CMK (cell line): ENCODE results near the gene SLC10A7.

Experiments used
- DNase-seq: peaks from one replicate; pipeline ENCODE4 v3.0.0-alpha.2; 2010; ENCODE audit warnings: low read depth

Gene SLC10A7

DNA sequence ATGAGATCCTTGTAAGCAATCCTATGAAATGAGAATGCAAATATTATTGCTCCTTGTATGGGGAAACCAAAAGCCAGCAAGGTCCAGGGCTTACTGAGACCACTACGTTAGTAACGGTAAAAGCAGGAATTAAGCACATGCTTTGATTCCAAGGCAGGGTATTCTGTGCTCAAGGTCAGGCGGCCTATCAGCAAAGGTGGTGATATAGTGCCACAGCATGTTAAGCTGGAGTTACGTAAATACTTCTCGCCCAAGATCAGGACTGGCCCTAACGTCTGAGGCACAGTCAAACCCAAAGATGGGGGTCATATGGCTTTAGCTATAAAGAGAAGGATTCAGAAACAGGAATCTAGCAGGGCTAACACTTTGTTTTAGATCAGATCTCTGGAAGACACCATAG is 27.6 kb downstream of the SLC10A7 start:
- DNase-seq: no peak

DNA sequence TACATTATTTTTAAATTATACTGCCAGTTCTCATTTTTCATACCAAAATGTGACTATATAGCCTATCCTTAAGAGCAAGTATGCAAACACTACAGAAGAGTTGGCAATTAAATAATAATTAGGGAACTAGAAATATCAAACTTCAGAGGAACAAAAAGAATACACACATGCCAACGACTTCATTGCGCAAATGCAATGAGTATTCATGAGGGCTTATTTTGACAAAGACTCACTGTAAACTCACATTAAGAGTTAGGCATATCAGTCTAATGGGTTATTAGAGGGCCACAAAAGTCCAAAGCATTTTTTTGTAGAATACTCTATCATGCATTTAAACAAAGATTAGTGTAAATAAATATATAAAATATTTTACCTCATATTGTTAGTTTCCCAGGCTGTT is 31.6 kb downstream of the SLC10A7 start:
- DNase-seq: no peak

DNA sequence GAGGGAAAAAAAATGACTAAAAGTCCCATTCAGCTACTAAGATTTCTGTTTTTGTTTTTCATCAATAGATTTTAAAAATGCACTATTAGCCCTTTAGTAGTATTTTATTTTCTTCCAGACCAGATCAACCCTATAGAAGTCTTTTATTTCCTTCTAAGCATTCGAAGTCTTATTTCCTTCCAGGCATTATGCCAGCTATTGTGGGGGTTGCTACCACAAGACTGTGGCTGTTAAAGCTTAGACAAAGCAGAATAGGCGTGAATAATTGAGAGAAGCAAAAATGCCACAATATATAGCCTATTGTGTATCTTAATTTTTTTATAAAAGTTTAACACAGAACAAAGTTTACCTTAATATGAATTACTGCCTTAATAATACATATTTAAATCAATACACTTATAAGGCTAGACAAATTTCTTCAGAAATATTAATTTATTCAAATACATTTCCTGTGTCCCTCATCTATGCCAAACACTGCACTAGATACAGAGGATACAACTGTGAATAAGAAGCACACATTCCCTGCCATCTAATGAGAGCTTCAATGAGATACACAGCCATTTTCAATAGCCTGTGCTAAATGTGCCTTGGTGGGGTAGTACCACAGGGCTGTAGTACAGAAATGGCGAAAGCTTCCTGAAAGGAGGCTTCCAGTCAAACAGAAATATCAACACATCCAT is 33.1 kb downstream of the SLC10A7 start:
- no peak for DNase-seq

DNA sequence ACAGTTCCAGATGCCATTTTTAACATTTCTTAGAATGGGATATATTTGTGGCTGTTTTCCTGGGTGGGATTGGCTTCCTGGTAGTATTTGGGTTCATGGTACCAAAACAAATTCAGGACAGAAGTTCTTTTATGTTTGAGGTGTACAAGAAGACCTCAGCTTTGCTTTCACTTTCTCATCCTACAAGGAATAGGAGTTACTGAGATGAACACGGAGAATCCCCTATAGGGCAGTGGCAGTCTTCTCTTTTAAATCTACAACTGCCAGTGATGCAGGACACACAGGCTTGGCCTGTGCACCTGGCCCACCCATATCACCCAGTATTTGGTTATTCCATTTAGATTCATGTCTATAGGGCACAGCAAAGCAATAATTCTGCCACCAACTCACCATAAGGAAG is 35.2 kb downstream of the SLC10A7 start:
- no peak for DNase-seq

DNA sequence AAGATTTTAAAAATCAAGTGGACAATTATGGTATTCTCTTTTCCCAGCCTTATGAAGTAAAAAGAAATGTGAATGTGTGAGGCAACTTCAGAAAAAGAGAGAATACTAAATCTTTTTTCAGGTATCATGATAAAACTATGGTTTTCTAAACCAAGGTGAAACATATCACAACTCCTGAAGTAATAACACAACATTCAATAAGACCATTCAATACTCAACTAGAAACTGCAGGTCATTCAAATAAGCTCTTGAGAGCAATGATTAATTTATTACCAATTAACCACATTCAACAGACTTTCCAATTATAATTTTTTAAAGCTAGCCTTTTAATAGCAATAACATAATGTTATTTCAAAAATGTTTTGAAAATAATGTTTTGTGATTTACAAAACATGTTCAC is 35.8 kb downstream of the SLC10A7 start:
- DNase-seq: no peak

DNA sequence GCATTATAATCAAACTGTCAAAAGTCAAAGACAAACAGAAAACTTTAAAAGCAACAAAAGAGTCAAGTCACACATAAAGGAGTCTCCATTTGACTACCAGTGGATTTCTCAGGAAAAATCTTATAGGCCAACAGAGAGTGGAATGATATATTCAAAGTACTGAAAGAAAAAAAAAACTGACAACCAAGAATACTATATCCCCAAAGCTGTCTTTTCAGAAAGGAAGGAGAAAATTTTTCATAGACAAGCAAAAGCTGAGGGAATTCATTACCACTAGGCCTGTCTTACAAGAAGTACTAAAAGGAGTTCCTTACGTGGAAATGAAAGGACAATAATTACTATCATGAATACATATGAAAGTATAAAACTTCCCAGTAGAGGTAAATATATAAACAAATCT is 39.0 kb downstream of the SLC10A7 start:
- DNase-seq: no peak

DNA sequence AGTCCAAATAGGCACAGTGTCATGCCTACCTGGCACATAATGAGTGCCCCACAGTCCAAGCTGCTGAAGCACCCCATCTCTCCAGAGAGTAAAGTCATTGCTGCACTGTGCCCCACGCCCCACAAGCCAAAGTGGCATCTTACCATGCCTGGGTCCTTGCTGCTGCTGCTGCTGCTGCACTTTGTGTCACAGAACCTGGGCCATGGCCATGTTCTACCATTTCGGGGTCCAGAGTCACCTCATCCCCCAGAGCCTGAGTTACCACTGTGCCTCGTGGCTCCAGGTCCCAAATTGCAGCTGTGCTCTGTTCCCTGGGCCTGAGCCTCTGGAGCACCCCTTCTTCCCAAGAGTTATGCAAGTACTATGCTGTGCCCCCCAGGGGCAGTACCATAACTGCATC is 40.5 kb downstream of the SLC10A7 start:
- DNase-seq: no peak

DNA sequence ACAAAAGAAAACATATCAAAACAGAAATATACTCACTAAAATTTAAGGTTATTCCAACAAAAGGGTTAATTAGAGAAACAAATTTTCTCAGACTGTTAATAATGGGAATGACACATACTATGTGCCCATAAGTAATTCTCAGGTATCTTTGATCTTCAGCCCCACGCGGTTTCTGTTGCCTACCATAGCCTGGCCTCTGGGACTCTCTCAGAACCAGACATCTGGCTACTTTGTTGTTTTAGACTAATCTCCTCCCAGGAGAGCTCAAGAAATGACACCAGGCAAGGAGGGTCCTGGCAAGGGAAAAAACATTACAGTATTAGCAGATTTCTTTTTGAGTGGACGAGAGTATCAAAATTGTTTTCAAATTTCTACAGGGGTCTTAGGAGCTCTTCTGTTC is 43.7 kb downstream of the SLC10A7 start:
- no peak for DNase-seq

DNA sequence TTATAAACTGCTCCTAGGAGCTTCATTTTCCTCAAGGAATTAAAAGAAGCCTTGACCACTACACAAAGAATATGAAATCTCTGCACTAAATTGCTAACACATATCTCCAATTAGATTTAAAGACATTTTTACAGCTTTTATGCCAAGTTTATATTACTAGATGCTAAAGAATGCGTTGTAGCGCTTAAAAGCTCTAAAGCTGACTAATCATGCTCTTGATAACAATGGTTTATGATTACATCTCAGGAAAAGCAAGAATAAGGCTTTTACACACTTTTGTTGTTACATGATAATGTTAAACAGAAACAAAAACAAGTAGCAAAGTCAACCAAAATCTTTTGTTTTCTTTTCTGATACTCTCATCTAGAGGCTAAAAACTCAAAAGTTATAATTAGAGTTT is 44.7 kb downstream of the SLC10A7 start:
- DNase-seq: no peak

DNA sequence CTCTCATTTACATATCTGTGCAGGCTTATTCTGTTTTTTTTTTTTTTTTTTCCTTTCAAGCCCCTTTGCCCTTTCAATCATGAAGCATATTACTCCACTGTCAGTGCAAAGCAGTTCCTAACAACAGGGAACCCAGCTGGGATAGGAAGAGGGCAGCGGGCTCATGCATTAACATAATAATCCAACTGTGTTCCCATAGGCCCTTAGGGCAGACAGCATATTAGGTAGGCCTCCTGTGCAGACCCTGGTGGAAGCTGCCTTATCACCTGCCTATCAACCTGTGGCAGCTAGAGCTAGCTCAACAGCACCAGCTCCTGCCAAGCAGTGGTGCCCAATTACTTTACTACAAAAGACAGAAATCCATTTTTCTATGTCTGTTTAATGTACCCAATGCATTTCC is 49.3 kb downstream of the SLC10A7 start:
- DNase-seq: no peak

DNA sequence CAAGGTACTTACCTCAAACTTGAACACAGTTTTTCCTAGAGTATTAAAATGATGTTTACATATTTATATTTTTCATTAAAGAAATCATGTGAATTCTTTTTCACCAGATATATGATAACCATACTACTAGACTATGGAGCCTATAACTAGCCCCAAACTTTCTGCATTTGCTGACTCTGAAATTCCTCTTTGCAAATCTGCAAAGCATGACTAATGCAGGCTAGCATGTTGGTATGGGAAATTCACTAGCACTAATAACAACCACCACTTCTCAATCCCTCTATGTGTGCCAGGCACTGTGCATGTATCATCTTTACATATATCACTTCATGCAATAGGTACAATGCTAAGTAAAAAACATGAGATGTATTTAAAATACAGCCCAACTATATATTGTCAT is 51.1 kb downstream of the SLC10A7 start:
- DNase-seq: no peak

DNA sequence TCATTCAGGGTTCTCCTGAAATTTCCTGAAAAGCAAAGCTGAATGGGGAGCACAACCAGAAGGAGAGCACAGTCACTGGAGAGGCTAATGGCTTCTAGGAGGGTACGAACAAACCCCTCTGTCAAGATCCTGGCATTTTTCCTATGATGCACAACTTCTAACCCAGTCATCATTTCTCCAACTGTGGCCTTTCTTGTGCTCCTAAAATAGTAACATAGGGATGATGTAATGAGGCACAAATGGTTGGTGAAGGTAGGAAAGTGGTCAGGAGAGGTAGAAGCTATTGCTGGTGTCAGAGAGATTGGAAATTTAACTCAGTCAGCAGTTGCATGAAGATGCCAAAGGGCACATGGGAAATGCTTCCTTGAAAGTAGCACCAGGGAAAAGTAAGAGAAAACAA is 52.7 kb downstream of the SLC10A7 start:
- DNase-seq: no peak

DNA sequence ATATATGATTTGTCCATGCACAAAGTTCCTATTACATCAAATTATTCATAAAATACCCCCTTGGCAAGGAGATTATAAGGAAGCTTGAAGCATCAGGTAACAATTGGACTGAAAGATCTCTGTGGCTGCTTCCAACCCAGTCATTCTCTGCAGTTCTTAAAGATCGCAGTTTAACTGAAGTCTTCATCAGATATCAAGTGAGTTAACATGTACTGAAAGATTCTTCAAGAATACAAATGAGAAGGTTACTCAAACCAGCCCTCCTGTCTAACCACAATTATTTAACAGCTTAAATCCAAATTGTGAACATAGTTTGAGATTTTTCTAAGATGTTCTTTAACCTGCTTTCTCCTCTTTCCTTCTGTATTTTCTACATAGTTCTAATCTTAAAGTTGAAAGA is 56.1 kb downstream of the SLC10A7 start:
- DNase-seq: no peak

DNA sequence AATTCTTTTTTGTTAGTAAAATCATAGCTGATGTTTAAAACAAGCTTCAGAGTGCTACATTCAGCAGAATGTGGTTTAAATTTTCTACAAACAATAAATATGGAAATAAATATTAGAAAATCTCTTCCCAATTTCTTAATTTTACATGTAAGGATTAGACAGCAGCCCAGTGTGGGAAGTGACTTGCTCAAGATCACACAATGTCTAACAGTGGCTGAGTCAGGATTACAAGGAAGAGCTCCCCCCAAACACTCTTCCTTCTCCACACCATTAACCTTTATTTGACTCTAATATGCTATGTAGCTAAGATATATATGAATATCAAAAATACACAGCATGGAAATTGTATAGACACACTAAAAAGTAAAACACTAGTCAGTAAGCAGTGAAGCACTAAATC is 59.5 kb downstream of the SLC10A7 start:
- DNase-seq: no peak

DNA sequence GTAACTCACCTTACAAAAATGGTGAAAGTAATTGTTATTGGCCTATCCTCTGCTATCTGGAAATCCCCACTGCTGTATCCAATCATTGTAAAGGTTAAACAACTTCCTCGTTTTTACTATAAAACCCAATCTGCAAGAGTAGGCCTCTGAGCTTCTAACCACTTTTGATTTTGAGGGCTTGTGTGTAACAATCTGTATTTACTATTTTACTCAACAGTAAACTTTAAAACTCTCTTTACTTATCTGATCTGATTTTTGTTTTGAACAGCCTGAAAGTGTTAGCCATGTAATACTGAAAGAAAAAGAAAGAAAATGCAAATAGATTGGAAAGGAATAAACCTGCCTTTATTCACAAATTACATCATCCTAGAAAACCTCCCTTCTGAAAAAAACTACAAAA is 63.1 kb downstream of the SLC10A7 start:
- DNase-seq: no peak

DNA sequence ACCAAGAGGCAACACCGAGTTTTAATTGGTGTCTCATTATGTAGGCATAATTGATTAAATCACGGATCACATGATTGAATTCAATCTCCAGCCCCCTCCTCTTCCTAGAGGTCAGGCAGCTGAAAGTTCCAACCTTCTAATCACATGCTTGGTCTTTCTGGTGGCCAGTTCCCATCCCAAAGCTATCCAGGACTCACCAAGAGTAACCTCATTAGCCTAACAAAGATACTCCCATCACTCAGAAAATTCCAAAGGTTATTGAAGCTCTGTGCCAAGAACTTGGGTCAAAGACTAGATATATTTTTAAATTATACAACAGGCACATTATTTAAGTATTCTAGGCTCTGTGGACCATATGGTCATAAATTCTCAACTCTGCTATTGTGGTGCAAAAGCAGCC is 65.1 kb downstream of the SLC10A7 start:
- DNase-seq: no peak

DNA sequence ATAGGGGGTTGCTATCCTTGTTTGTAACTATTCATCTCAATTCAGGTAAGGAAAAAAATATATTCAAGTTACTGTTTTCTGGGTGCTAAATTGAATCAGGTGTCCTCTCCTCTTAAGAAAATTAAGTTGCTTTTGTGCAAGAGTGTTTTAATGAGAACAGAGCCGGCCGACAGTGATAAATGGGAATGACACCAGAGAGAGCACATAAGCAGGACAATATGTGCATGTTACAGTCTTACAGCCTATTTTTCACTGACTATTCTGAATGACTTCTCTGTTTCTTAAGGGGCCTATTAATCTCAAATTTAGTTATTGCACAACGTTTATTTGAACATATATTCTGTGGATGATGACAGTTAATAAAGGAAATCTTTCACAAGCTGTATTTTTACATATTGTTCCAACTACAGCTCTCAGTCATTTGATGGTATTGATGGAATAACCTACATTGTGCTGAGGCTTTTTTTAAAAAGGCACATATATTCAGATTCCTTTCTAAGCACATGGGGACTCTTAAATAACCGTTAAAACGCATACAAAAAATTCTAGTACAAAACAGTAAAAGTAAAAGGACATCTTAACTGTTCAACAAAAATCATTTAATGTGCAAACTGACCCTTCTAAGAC is 68.4 kb downstream of the SLC10A7 start:
- DNase-seq: no peak

DNA sequence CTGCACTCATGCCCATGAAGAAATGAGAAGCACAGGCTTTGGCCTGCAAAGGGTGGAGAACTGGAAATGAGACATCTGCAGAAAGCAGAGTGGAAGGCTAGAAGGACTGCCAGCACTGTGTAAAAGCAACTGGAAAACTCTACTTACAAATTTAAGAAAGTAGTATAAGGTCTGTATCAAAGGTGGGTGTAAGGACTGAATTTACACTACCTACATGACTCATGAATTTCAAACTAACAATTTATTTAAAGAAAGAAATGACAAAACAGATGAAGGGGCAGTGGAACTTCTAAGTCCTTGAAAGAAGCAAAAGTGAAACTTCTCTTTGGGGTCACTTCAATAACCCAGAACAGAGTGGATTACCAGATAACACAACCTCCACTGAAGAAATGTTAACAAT is 71.2 kb downstream of the SLC10A7 start:
- DNase-seq: no peak

DNA sequence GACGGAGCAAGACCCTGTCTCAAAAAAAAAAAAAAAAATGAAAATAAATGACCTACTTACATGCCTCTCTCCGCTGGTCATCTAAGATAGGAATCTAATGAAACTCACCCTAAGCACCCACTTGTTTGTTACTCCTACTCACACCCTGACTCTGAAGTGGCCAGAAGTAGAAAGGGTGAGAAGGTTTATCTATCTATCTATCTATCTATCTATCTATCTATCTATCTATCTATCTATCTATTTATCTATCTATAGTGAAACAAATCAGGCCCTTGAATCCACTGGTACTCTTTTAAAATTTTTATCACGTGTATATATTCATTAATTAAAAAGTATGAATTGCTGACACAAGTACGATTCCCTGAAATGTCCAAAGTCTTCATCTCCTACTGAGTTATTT is 75.2 kb downstream of the SLC10A7 start:
- DNase-seq: no peak

DNA sequence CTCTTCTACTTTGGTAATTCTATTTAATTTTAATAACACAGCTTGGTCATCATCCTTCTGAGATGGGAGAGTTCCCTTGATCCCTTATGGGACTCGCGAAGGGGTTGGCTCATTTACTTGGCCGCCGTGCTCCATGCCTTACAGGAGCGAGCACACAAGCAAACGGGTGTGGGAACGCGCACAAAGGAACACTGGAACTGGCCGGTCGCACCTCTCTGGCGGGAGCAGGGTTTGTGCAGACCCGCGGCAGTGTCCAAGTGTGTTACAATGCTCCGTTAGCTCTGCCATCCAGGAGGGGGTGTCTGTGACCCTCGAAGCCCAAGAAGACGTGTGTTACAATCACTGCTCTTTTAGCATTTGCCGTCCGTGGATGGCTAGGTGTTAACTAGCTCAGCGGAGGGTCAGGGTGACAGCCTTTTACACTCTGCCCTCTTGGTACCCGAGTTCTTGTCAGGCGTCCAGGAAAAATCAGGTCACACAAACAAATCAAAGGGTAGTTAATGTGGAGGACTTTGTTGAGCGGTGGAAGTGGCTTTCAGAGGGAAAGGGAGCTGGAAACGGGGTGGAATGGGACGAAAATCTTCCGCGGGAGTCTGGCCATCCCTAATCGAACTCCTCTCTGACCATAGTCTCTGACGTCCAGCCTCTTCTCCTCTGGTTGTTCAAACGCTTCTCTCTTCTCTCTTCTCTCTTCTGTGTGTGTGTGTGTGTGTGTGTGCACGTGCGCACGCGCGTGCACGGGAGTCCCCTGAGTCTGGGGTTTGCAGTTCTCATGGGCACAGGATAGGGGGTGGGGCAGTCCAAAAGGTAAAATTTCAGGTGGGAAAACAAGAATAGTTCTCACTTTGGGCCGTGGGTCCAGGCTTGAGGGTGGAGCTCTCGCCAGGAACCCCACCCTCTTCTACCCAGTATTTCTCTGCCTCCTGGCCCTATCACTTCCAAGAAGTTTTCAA is 76.3 kb downstream of the SLC10A7 start:
- DNase-seq: no peak

DNA sequence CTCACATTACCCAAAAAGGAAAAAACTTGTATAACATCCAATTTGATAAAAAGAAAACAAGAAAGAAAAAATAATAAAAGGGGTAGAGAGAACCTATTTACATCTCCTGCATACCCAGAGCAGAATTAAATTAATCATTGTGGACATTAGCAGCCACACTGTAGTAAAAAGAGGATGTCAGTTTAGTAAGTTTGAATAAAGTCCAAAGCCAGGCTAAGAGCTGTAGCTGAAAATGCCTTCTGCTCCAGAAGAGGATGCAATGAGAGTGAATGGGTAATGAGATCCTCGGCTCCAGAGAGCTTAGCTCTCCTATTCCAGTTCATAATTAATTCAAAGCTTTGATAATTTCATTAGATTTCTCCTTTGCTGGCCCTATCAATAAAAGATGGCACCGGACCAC is 78.2 kb downstream of the SLC10A7 start:
- no peak for DNase-seq

DNA sequence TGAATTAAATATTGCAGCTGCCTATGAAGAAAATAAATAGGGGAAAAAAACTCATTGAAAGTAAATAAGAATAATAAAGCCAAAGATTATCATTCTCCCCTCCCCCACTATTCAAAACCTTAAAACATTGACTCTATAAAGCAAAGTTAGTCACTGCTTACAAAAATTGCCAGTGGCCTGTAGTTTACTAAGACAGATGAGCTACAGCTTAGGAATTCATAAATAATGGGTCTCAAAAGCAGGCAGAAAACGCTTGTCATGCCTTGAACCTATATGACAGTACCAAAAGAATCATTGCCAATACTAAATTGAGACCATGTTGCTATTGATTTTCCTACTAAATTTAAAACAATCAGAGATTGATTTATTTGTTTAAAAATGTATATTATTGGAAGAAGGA is 78.9 kb downstream of the SLC10A7 start:
- DNase-seq: no peak

DNA sequence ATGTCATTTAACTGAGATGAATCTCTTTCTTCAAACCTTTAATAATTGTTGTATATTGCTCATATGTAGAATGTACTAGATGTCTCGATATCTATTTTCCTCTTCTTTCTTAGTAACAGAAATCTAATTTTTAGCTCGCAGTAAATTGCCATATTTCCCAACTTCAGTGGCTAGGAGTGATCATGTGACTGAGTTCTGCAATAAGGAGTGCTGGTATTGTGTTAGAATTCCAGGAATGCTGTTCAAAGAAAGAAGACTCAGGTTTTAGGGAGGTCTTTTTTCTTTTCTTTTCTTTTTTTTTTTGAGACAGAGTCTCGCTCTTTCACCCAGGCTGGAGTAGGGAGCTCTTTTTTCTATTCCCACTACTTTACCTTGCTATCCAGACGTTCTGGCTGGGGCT is 81.7 kb downstream of the SLC10A7 start:
- DNase-seq: no peak
